Skeletal muscle cell (primary cell): ENCODE data around the gene ADAMTSL4.
A peak's percentile ranks its signal among the peaks of the same experiment; 100 is the strongest.
"Not testable (repeated sequence)": the region's sequence is repeated elsewhere in the genome, so short reads cannot be mapped to it uniquely, and the experiment has no call there.

Experiments used
- DNase-seq: peaks from one replicate; pipeline ENCODE4 v3.0.0-alpha.2; 2010; ENCODE audit warnings: low read depth
- H3K4me3 ChIP-seq: 2 replicates; pipeline ENCODE4 v1.5.1; 2011; ENCODE audit warnings: low read depth, mild to moderate bottlenecking, control low read depth, low read length, moderate library complexity

The ADAMTSL4 gene

DNA sequence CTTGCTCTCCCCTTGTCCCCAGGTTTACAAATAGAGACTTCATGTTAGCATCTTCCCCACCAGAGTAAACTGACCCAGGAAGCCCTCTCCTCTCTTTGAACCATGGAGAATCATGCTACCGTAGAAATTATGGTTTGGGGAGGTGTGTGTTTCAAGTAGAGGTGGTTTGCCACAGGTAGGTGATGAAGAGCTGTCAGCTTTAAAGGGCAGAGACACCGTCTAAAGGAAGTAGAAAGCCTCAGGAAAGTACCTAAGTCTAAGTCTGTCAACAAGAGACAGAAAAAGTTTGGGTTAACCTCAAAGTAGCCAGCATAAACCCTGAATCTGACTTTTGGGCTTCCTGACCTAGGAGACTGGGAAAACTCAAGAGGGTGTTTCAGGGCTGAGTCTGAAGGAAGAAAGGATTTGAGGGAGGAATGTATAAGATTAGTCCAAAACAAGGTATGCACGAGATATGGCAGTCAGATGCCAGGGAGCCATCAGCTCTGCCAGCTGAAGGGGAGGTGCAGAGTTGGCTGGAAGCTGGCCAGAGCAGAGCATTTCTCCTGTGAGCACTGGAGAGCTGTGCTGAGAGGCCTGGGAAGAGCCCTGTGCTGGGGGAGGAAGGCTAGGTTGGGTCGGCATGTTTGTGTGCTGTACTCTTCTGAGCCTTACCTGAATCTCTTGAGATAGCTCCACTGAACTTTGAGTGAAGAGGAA, 14.3 kb downstream of the ADAMTSL4 start:
- no peak for DNase-seq
- H3K4me3 ChIP-seq: no peak overlapping the region

DNA sequence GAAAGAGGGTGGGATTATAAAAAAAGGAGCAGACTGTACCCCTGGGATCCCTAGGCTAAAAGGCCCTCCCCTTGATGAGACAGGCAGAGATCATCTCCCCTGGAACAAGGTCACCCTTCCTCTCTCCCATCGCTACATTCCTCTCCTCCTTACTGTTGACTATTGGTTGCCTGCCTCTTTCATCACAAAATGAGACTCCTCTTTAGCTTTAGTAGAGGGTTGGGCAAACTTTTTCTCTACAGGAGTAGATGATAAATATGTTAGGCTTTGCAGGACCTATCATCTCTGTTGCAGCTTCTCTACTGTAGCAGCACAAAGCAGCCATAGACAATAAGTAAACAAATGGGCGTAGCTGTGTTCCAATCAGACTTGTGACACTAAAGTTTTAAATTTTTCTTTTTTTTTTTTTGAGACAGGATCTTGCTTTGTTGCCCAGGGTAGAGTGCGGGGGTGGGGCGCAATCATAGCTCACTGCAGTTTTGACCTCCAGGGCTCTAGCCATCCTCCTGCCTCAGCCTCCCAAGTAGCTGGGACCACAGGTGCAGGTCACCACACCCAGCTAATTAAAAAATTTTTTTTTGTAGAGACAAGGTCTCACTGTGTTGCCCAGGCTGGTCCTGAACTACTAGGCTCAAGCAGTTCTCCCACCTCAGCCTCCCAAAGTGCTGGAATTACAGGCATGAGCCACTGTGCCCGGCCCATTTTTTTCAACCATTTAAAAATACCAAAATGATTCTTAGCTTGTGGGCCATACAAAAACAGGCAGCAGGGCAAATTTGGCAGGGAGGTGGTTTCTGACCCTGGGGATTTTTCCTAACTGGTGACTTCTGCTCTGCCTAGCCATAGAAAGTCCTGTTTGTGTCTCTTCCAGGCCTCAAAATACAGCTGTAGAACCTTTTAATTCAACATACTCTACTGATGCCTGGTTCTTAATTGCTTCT, 15.1 kb downstream of the ADAMTSL4 start:
- H3K4me3 ChIP-seq: no peak overlapping the region
- DNase-seq: no peak

- H3K4me3 ChIP-seq, DNase-seq: not testable (repeated sequence)
These were observed 16.2 kb downstream of the ADAMTSL4 start for GRCh38 chr1:150565240-150565991.

- H3K4me3 ChIP-seq: peak overlapping the region; percentile 36
- no peak for DNase-seq
These were observed 17.6 kb downstream of the ADAMTSL4 start for GRCh38 chr1:150566589-150567340.

- peak overlapping the region; percentile 36 for H3K4me3 ChIP-seq
- DNase-seq: no peak
These were observed 18.1 kb downstream of the ADAMTSL4 start for GRCh38 chr1:150567341-150567716.

- peak overlapping the region; percentile 36 for H3K4me3 ChIP-seq
- peak; percentile 97 for DNase-seq
These were observed 18.7 kb downstream of the ADAMTSL4 start for GRCh38 chr1:150567717-150568593.

GRCh38 chr1:150568594-150568966, 19.4 kb downstream of the ADAMTSL4 start:
- no peak for DNase-seq
- H3K4me3 ChIP-seq: no peak overlapping the region

- no peak for DNase-seq
- H3K4me3 ChIP-seq: no peak overlapping the region
These were observed 23.9 kb downstream of the ADAMTSL4 start for GRCh38 chr1:150572918-150573647.

- H3K4me3 ChIP-seq, DNase-seq: not testable (repeated sequence)
These were observed 24.5 kb downstream of the ADAMTSL4 start for GRCh38 chr1:150573648-150574071.

- H3K4me3 ChIP-seq: peak overlapping the region; percentile 66
- DNase-seq: no peak
These were observed 25.3 kb downstream of the ADAMTSL4 start for GRCh38 chr1:150574260-150575071.

GRCh38 chr1:150575072-150575489, 25.9 kb downstream of the ADAMTSL4 start:
- no peak for DNase-seq
- peak overlapping the region; percentile 66 for H3K4me3 ChIP-seq

- DNase-seq: no peak
- H3K4me3 ChIP-seq: peak overlapping the region; percentile 66
These were observed 26.5 kb downstream of the ADAMTSL4 start for GRCh38 chr1:150575518-150576366.

- H3K4me3 ChIP-seq: peak overlapping the region; percentile 66
- DNase-seq: no peak
These were observed 27.1 kb downstream of the ADAMTSL4 start for GRCh38 chr1:150576367-150576711.

GRCh38 chr1:150576794-150577556, 27.8 kb downstream of the ADAMTSL4 start:
- DNase-seq: no peak
- peak overlapping the region; percentile 66 for H3K4me3 ChIP-seq

- no peak for DNase-seq
- H3K4me3 ChIP-seq: peak overlapping the region; percentile 66
These were observed 28.5 kb downstream of the ADAMTSL4 start for GRCh38 chr1:150577557-150578271.
